Measurements from ENCODE around the gene SEMA6A. TPM values are rescaled to one million over a fixed set of nuclear protein-coding genes. Genes with fewer than 3 reads are reported as not detected.

The SEMA6A gene
- total and polyA plus RNA-seq, 2 experiments from 2014 or later, result 13.2 to 27.6 TPM

- Histone ChIP-seq H3K27me3 (no peaks in the 10 kb centered on the region), H3K27ac (no peak overlapping the region), H3K4me3 (no peak overlapping the region), H3K4me1 (ENCODE audit: low read depth) (no peaks in the 10 kb centered on the region), H3K36me3 (peaks cover 9% of the 10 kb centered on the region), H3K9me3 (ENCODE audit: low read depth) (no peaks in the 10 kb centered on the region)
- peak in 1 of 2 donors; percentile 40 for DNase-seq (ENCODE audit: low read depth in 1 of 2, low spot score in 1 of 2)
- TF ChIP-seq CTCF (IDR thresholded peaks at IDR 0.05; ENCODE audit: low read depth, low read length), result no peak
Measured at GRCh38 chr5:116442095-116442534, 132.5 kb downstream of the SEMA6A start.

GRCh38 chr5:116441223-116441622 lies 133.4 kb downstream of the SEMA6A start:
- Histone ChIP-seq H3K27ac (no peak overlapping the region), H3K27me3 (no peaks in the 10 kb centered on the region), H3K4me1 (ENCODE audit: low read depth) (no peaks in the 10 kb centered on the region), H3K9me3 (ENCODE audit: low read depth) (no peaks in the 10 kb centered on the region), H3K4me3 (no peak overlapping the region), H3K36me3 (peaks cover under 1% of the 10 kb centered on the region)
- TF ChIP-seq CTCF (IDR thresholded peaks at IDR 0.05; ENCODE audit: low read depth, low read length), result no peak
- no peak for DNase-seq (ENCODE audit: low read depth in 1 of 2, low spot score in 1 of 2)

GRCh38 chr5:116440457-116441001 lies 134.1 kb downstream of the SEMA6A start:
- no peaks in the 10 kb centered on the region for H3K36me3 ChIP-seq
- no peak overlapping the region for H3K27ac ChIP-seq
- TF ChIP-seq CTCF (IDR thresholded peaks at IDR 0.05; ENCODE audit: low read depth, low read length), result no peak
- no peak overlapping the region for H3K4me3 ChIP-seq
- no peaks in the 10 kb centered on the region for H3K9me3 ChIP-seq (ENCODE audit: low read depth)
- no peaks in the 10 kb centered on the region for H3K4me1 ChIP-seq (ENCODE audit: low read depth)
- no peak for DNase-seq (ENCODE audit: low read depth in 1 of 2, low spot score in 1 of 2)
- no peaks in the 10 kb centered on the region for H3K27me3 ChIP-seq

- Histone ChIP-seq H3K4me3 (no peak overlapping the region), H3K4me1 (ENCODE audit: low read depth) (no peaks in the 10 kb centered on the region), H3K9me3 (ENCODE audit: low read depth) (no peaks in the 10 kb centered on the region), H3K36me3 (no peaks in the 10 kb centered on the region), H3K27me3 (no peaks in the 10 kb centered on the region), H3K27ac (no peak overlapping the region)
- no peak for TF ChIP-seq CTCF (IDR thresholded peaks at IDR 0.05; ENCODE audit: low read depth, low read length)
- no peak for DNase-seq (ENCODE audit: low read depth in 1 of 2, low spot score in 1 of 2)
Measured at GRCh38 chr5:116439905-116440304, 134.7 kb downstream of the SEMA6A start.

GRCh38 chr5:116438979-116439554 lies 135.6 kb downstream of the SEMA6A start:
- H3K27me3 ChIP-seq, result no peaks in the 10 kb centered on the region
- no peaks in the 10 kb centered on the region for H3K4me1 ChIP-seq (ENCODE audit: low read depth)
- H3K27ac ChIP-seq, result no peak overlapping the region
- H3K9me3 ChIP-seq (ENCODE audit: low read depth), result no peaks in the 10 kb centered on the region
- no peak for TF ChIP-seq CTCF (IDR thresholded peaks at IDR 0.05; ENCODE audit: low read depth, low read length)
- H3K4me3 ChIP-seq, result no peak overlapping the region
- H3K36me3 ChIP-seq, result no peaks in the 10 kb centered on the region
- no peak for DNase-seq (ENCODE audit: low read depth in 1 of 2, low spot score in 1 of 2)

Data from cardiac muscle cell (in vitro differentiated cells and primary cell).